GM19468 (cell line): ENCODE data around the gene FAM193A.
"Not testable (repeated sequence)": the region's sequence is repeated elsewhere in the genome, so short reads cannot be mapped to it uniquely, and the experiment has no call there.

Source experiments
- ATAC-seq: cut with Tn5 transposase; IDR thresholded peaks from one replicate; pipeline ENCODE4 v1.9.1; 2021; ENCODE audit warnings: mild to moderate bottlenecking, moderate library complexity, moderate number of reproducible peaks; ENCODE audit not compliant: unreplicated experiment; ENCODE audit errors: extremely low read depth

The FAM193A gene

DNA sequence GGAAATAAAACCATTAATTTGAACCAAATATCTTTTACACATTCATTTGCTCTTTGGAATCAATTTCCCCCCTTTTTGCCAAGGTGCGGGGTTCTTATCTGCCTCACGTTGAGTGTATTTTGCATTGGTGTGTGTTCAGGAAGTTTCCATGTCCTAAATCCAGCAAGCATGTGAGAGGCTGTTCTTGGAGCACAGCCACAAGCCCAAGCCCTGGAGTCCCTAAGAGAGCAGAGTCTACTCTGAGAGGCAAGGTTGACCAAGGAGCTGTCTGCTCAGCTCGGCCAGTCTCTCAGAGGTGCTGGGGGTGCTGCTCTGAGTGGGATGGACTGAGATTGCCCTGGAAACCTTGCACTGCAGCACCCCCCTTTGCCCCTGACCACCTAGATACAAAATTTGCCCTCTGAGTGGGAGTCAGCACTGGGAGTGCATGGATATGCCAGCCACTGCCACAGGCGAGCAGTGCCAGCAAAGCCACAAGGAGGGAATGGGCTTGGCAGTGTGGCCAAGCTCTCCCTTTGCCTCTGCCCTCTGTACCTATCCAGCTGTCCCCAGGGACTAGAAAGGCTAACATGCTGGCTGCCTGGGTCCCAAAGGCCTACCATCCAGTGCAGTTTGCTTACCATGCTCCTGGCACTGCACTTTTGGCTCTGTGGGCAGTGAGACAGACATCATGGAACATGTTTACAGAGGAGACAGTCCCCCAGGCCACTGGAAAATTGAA is 20.5 kb upstream of the FAM193A start:
- no peak for ATAC-seq

DNA sequence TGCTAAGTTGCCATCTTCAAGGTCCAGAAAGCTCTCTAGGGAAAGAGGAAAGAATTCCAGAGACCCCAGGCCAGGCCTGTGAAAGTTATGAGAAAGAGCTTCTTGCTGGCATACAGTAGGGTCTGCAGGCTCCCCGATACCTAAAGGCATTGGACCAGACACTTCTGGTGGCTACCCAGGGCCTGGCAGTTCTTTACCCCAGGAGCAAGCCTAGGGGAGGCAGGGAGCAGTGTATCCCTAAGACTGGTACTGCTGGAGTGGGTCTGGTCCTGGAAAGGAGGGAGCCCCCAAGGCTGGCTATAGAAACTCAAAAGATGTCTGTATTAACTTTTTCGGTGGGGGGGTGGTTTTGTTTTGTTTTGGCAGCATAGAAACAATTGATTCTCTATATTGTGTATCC is 19.8 kb upstream of the FAM193A start:
- ATAC-seq: no peak

DNA sequence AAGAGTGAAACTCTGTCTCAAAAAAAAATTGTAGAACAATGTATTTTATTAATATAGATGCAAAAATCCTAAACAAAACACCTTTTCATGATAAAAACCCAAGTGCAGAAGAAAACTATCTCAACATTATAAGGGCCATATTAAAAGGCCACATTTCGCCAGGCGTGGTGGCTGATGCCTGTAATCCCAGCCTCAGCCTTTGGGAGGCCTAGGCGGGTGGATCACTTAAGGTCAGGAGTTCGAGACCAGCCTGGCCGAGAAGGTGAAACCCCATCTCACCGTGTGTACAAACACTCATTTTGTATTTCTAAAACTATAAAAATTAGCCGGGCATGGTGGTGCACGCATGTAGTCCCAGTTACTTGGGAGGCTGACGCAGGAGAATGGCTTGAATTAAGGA is 9.9 kb upstream of the FAM193A start:
- no peak for ATAC-seq

DNA sequence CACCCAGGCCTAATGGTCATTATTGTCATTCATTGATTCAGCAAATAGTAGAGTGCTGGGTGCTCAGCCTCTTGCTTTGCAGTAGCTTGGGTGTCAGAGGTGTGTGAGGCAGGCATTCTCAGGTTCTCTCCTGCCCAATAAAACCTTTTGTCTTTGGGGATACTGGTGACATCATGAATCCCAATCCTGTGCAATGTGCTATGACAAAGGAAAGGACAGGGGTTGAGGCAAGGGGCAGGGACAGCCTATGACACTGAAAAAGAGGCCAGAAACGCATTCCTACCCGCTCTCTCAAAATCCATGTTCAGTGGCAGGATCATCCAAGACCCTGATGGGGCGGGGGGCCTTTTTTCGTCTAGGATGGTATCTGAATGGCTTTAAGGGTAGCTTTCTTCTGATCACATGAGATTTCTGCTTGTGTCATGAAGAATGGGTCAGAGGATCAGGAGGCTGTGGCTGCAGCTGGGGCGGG is 1.5 kb upstream of the FAM193A start:
- no peak for ATAC-seq

DNA sequence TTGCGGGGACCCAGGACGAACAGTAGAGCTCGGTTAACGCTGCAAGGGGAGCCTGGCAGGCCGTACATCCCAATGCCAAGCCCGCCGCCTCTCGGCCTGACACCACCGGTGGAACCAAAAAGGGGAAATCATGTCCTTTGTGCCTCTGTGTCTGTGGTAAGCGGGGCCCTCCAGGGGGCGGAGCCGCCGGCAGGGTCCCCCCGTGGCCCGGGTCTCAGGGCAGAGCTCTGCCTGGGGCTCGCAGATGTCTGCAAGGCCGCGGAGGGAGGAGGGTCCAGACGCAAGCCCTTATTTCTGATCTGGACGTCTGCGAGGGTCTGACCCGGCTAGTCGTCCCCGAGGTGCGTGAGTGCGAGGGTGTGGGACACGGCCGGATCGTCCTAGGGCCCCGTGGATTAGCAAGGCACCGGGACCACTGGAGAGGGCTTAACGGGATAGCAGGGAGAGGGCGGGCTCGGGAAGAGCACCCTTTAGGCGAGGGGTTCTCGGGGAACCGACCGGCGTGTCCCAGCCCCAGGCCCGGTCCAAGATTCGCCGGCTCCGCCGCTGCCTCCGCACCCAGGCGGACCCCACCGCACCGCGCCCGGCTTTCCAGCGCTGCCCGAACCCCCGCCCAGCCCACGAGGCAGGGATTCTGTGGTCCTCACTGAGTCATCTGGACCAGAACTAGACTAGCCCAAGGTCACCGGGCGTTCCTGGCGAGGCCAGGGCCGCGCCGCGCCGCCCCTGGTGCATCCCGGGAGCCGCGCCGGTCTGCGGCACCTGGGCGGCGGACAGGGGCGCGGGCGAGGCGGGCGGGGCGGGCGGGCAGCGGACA is 863 bp upstream of the FAM193A start:
- peak; percentile 1 for ATAC-seq

DNA sequence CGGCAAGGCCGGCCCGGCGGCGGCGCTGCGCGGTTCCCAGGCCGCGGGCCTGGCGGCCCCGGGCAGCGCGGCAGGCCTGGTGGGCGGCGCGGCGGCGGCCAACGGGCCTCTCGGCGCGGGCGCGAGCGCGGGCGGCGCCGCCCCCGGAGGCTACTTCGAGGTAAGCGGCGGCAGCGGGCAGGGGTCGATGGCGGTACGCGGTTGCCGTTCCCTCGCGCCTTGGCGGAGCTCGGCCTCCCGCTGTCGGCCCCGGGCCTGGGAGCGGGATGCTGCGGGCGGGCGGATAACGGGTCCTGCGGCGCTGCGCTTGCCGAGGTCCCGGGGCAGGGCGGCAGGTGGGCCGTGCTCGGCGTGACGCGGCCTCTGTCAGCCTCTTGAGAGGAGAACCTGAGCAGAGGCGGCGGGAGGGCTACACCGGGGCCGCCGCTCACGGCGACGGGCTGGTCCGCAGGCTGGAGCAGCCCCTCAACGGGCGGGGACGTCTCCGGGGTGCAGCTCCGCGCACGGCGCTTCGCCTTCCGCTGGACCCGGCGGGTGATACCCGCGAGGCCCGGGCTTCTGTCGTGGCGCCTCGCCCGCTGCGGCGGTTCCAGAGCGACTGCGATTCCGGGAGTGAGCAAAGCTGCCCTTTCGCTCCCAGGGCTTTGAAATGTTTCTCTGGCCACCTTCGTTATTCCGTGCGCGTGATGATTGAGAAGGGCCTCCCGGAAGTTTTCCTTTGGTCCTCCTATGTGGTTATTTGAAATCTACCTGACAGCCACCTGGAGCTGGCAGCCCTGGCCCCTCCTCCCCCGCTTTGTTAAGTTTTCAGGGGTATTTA is 774 bp downstream of the FAM193A start:
- ATAC-seq: no peak

DNA sequence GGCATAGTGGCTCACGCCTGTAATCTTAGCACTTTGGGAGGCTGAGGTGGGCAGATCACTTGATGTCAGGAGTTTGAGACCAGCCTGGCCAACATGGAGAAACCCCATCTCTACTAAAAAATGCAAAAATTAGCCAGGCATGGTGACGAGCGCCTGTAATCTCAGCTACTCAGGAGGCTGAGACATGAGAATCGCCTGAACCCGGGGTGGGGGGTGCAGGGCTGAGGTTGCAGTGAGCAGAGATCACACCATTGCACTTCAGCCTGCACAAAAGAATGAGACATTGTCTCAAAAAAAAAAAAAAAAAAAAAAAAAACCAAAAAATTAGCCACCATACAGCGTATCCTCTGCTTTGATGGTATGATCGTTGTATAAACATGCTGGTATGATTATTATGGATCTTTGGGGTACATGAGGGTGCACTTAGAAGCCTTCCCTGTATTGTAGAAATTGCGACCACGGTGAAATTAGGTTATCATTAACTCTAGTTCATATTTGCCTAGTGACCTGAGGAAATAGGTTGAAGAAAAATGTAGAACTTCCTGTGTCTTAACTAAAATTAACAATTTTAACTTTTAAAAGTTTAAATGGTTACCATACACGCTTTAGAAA is 7.2 kb downstream of the FAM193A start:
- not testable (repeated sequence) for ATAC-seq

DNA sequence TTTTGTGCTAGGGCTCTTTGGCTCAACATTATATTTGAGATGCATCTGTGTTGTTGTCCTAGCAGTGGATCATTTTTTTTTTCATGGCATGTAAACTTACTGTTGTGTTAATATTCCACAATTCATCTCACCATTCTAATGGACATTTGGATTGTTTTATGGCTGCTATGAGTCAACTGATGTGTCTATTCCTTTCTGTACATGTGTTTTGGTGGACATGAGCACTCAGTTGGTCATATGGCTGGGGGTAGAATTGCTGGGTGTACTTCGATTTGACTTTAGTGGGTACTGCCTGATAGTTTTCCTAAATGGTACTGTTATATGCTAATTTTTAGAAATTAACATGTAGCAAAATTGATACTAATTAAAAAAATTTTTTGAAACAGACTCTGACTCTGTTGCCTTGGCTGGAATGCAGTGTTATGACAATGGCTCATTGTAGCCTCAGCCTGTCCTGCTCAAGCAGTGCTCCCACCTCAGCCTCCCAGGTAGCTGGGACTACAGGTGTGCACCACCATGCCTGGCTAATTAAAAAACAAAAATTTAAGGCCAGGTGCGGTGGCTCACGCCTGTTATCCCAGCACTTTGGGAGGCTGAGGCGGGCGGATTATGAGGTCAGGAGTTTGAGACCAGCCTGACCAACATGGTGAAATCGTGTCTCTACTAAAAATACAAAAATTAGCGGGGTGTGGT is 9.0 kb downstream of the FAM193A start:
- ATAC-seq: no peak

DNA sequence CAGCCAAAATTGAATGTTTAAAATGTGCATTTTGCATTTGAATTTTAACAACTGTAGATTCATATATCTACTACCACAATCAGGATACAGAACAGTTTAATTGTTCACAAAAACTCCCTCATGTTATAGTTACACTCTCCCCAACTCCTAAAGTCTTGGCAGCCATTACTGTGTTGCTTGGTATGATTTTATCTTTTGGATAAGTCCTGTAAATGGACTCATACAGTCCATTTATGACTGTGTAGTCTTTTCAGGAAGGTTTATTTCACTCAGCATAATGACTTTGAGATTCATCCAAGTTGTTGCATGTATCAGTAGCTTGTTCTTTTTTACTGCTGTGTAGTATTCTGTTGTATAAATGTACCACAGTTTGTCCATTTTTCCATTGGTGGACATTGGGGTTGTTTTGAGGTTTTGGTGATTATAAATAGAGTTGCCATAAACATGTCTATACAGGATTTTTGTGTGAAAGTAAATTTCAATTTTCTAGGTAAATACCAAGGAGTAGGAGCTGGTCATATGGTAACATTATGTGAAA is 9.9 kb downstream of the FAM193A start:
- ATAC-seq: no peak

DNA sequence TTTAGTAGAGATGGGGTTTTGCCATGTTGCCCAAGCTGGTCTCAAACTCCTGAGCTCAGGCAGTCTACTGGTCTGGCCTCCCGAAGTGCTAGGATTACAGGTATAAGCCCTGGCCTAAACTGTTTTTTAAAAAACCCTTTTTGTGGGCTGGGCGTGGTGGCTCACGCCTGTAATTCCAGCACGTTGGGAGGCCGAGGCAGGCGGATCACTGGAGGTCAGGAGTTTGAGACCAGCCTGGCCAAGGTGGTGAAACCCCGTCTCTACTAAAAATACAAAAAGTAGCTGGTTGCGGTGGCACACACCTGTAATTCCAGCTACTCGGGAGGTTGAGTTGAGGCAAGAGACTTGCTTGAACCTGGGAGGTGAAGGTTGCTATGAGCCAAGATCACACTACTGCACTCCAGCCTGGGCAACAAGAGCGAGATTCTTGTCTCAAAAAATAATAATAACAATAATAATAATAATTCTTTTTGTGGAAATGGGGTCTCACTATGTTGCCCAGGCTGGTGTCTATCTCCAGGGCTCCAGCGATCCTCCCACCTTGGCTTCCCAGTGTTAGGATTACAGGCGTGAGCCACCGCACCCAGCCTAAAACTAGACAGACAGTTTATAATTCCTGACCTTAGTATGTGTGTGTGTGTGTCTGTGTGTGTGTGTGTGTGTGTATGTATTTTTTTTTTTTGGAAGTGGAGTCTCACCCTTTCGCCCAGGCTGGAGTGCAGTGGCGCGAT is 10.7 kb downstream of the FAM193A start:
- not testable (repeated sequence) for ATAC-seq

DNA sequence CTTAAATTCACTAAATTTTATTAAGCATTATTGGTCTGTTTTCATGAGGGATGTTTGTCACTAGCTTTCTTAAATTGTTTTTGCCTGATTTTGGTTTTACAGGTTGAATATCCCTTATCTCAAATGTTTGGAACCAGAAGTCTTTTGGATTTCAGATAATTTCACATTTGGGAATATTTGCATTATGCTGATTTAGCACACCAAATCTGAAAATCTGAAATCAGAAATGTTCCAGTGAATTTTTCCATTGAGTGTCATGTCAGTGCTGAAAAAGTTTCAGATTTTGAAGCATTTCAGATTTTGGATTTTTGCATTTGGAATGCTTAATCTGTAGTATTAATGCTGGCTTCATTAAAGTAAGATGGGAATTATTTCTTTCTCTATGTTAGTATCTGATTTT is 14.7 kb downstream of the FAM193A start:
- ATAC-seq: no peak

DNA sequence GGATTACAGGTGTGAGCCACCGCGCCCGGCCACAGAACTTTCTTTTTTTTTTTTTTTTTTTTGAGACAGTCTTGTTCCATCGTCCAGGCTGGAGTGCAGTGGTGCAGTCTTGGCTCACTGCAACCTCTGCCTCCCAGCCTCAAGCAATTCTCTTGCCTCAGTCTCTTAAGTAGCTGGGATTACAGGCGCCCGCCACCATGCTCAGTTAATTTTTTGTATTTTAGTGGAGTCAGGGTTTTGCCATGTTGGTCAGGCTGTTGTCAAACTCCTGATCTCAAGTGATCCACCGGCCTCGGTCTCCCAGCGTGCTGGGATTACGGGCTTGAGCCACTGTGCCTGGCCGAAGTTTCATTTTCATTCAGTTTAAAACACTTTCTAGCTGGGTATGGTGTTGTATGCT is 16.4 kb downstream of the FAM193A start:
- no peak for ATAC-seq

DNA sequence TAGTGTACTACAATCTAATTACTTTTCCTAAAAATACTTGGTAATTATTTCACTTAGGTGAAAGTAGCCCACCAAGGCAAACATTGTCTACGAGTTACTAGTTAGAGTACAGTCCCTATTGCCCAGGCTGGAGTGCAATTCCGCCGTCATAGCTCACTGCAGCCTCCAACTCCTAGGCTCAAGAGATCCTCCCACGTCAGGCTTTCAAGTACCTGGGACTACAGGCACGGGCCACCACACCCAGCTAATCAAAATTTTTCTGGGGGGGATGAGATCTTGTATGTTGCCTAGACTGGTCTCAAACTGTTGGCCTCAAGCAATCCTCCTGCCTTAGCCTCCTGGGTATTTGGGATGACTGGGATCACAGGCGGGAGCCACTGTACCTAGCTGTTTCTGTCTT is 21.9 kb downstream of the FAM193A start:
- no peak for ATAC-seq

DNA sequence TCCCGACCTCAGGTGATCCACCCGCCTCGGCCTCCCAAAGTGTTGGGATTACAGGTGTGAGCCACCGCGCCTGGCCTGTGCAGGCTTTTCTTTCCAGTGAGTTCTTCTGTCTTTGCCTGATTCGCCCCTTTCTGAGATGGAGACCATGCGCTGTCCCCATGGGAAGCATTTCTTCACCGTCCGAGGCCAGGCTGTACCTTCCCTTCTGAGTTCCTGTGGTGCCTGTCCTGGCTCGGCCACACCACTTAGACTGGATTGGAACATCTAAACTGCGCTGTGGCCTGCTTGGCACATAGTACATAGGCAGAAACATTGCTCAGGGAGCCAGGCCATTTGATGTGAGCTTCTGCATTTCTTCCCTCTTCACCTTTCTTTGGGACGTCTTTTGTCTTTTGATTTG is 23.7 kb downstream of the FAM193A start:
- no peak for ATAC-seq

DNA sequence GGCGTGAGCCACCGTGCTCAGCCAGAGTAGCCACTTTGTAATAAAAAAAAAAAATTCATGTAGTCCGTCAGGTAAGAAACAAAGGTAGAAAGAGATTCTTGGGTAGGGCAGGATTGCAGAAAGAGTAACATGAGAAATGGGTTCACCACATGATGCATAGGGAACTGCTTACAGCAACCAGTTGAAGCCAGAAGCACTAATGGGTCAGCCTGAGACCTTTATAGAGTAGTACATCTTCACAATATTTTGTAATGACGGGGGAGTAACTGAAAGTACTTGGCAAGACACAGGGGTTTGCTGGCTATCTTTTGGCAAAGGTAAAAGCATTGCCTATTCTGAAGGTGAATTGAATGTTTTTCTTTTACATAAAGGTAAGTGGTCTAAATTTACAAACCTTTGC is 29.1 kb downstream of the FAM193A start:
- no peak for ATAC-seq

DNA sequence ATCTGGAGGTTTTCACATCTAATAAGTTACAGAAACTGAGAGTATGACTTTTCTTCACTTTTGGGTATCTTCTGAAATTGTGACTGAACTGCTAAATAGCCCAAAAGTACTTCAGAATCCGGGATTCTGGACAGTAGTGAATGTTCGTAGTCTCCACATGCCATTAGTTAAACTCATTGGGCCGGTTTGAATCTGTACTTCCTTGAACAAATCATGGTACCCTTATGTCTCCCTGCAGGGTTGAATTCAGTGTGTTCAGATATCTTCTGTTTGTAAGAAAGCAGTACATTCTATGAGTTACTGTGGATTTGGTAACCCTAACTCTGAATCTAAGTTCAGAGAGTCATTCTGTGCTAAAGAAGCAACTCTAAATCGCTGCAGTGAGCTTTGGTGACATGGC is 33.6 kb downstream of the FAM193A start:
- ATAC-seq: no peak

DNA sequence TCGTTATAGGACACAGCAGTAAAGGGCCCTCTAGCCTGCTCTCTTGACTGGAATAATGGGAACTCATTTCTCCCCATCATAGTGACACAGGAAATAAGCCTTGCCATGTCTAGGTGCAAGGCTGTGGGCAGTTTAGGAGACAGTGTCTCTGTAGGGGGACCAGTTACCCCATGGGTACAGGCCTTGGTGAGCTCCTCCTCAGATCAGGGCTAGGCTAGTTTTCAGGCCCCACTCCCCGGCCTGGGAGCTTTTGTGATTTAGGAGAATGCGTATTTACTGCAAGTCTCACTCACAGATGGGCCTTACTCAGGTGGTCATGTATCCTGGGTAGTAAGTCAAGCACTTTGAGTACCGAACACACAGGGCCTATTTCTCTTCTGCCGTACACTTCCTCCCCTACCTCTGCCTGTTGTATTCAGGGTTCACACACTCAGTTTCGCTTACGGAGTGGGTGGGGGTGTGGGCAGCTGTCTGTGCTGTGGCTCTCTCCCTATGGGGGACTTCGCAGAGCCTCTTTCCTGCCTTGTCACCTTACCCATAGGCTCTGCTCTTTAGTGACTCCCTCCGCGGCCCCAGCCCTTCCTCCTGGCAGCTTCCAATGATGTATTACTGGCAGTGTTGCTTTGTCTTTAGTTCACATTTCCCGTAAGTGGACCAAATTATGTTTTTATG is 34.2 kb downstream of the FAM193A start:
- ATAC-seq: peak; percentile 49

DNA sequence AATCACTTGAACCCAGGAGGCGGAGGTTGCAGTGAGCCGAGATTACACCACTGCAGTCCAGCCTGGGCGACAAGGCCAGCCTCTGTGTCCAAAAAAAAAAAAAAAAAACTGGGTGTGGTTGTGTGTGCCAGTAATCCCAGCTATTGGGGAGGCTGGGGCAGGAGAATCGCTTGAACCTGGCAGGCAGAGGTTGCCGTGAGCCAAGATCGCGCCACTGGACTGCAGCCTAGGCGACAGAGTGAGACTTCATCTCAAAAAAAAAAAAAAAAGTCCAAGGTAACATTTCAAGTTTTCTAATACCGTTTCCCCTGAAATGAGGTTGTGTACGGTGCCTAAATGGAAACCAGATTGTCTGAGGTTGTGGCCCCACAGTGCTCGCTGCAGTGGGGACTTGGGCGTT is 35.6 kb downstream of the FAM193A start:
- no peak for ATAC-seq
